ENCODE data around the gene TOP2B.

TOP2B gene

GRCh38 chr3:25674670-25675069 lies 10.0 kb upstream of the TOP2B start:
- no peak for DNase-seq

- no peak for DNase-seq
These were observed 9.1 kb upstream of the TOP2B start for GRCh38 chr3:25673738-25674298.

GRCh38 chr3:25665315-25666280 lies 891 bp upstream of the TOP2B start:
- DNase-seq, result peak; percentile 19

- DNase-seq, result peak; percentile 63
These were observed 567 bp downstream of the TOP2B start for GRCh38 chr3:25663869-25664811.

- peak; percentile 53 for DNase-seq
These were observed 1.3 kb downstream of the TOP2B start for GRCh38 chr3:25663347-25663868.

GRCh38 chr3:25662736-25663320 lies 1.9 kb downstream of the TOP2B start:
- no peak for DNase-seq

- DNase-seq, result peak; percentile 10
These were observed 2.8 kb downstream of the TOP2B start for GRCh38 chr3:25661694-25662437.

- DNase-seq, result no peak
These were observed 5.9 kb downstream of the TOP2B start for GRCh38 chr3:25658836-25659235.

- DNase-seq, result no peak
These were observed 7.4 kb downstream of the TOP2B start for GRCh38 chr3:25657293-25657692.

- DNase-seq, result no peak
These were observed 9.0 kb downstream of the TOP2B start for GRCh38 chr3:25655659-25656058.

- no peak for DNase-seq
These were observed 10.1 kb downstream of the TOP2B start for GRCh38 chr3:25654576-25654975.

- no peak for DNase-seq
These were observed 11.4 kb downstream of the TOP2B start for GRCh38 chr3:25653322-25653721.

GRCh38 chr3:25652921-25653320 lies 11.8 kb downstream of the TOP2B start:
- no peak for DNase-seq

GRCh38 chr3:25648925-25649830 lies 15.5 kb downstream of the TOP2B start:
- DNase-seq, result no peak

GRCh38 chr3:25648107-25648535 lies 16.6 kb downstream of the TOP2B start:
- peak; percentile 88 for DNase-seq

GRCh38 chr3:25635038-25635437 lies 29.7 kb downstream of the TOP2B start:
- no peak for DNase-seq

- DNase-seq, result no peak
These were observed 30.8 kb downstream of the TOP2B start for GRCh38 chr3:25633919-25634318.

- DNase-seq, result no peak
These were observed 32.7 kb downstream of the TOP2B start for GRCh38 chr3:25631989-25632388.

GRCh38 chr3:25621087-25621486 lies 43.6 kb downstream of the TOP2B start:
- no peak for DNase-seq

GRCh38 chr3:25620493-25620892 lies 44.2 kb downstream of the TOP2B start:
- no peak for DNase-seq

- no peak for DNase-seq
These were observed 45.3 kb downstream of the TOP2B start for GRCh38 chr3:25619382-25619781.
